KMS-11 (cell line): Measurements from ENCODE around the gene ANKRD62.

ENCODE experiments used
- H2AFZ ChIP-seq: fragments of 200-600 bp; sonication (generic); 2 replicates; pipeline ENCODE4 v1.6.1; 2016; ENCODE audit warnings: antibody characterized with exemption, mixed run types, low read depth
- H3K27ac ChIP-seq: fragments of 200-600 bp; sonication (generic); 2 replicates; pipeline ENCODE4 v1.6.1; 2016; ENCODE audit warnings: mild to moderate bottlenecking, mixed run types
- H3K27me3 ChIP-seq: fragments of 200-600 bp; sonication (generic); 2 replicates; pipeline ENCODE4 v1.6.1; 2017; ENCODE audit warnings: mild to moderate bottlenecking, low read depth, mixed run types, moderate library complexity; ENCODE audit not compliant: insufficient read depth
- H3K36me3 ChIP-seq: fragments of 200-600 bp; sonication (generic); 2 replicates; pipeline ENCODE4 v1.6.1; 2017; ENCODE audit warnings: mild to moderate bottlenecking, mixed run types; ENCODE audit not compliant: insufficient read depth
- H3K4me1 ChIP-seq: fragments of 200-600 bp; sonication (generic); 2 replicates; pipeline ENCODE4 v1.6.1; 2016; ENCODE audit warnings: mild to moderate bottlenecking, low read depth, mixed run types; ENCODE audit not compliant: poor library complexity, severe bottlenecking
- H3K4me2 ChIP-seq: fragments of 200-600 bp; sonication (generic); 2 replicates; pipeline ENCODE4 v1.7.0; 2016; ENCODE audit warnings: mild to moderate bottlenecking, mixed run types
- H3K4me3 ChIP-seq: fragments of 200-600 bp; sonication (generic); IDR thresholded peaks from 2 replicates; pipeline ENCODE4 v1.6.1; 2017; ENCODE audit warnings: low read depth, low read length, mixed read lengths; ENCODE audit not compliant: insufficient read depth
- H3K79me2 ChIP-seq: fragments of 200-600 bp; sonication (generic); 2 replicates; pipeline ENCODE4 v1.6.1; 2016; ENCODE audit warnings: low read depth, mixed run types; ENCODE audit not compliant: insufficient read depth
- H3K9ac ChIP-seq: fragments of 200-600 bp; sonication (generic); 2 replicates; pipeline ENCODE4 v1.6.1; 2016; ENCODE audit warnings: mild to moderate bottlenecking, mixed run types
- H4K20me1 ChIP-seq: fragments of 200-600 bp; sonication (generic); 2 replicates; pipeline ENCODE4 v1.6.1; 2016; ENCODE audit warnings: mild to moderate bottlenecking, mixed run types; ENCODE audit not compliant: insufficient read depth
- TF ChIP-seq, protein P1 (sequence below): fragments of 200-600 bp; sonication (generic); conservative IDR thresholded peaks from 2 replicates; pipeline ENCODE4 v1.6.1; 2017; ENCODE audit warnings: low read depth, mild to moderate bottlenecking, antibody characterized with exemption, low read length, moderate library complexity, mixed read lengths

The ANKRD62 gene

DNA sequence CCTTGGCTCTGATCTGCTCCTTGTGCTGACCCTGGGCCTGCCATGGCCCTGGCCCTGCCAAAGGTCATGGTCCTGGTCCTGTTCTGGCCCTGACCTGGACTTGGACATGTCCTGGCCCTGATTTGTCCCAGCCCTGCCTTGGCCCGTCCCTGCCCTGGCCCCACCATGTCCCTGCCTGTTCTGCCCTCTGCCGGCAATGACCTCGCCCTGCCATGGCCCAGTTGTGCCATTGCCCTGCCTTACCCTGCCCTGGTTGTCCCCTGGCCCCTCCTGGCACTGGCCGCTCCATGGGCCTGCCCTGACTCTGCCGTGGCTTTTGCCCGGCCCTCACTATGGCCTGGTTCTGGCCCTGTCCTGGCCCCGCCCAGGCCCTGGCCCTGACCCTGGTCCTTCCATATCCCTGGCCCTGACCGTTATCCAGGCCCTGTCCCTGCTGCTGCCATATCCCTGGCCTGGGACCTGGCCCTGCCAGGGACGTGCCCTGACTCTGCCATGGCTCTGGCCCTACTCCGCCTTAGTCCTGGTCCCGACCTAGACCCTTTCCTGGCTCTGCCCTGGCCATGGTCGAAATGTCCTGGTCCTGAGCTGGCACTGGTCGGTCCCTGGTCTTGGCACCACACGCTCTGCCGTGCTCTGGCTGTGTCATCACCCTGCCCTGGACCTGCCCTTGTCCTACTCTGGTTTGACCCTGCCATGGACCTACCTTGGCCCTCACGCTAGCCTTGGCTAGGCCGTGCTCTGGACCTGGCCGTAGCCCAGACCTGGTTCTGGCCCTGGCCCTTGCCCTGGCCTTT, 6.8 kb upstream of the ANKRD62 start:
- no peaks in the 10 kb centered on the region for H3K4me1 ChIP-seq
- H3K9ac ChIP-seq, result no peak overlapping the region
- no peaks in the 10 kb centered on the region for H3K27me3 ChIP-seq
- H2AFZ ChIP-seq, result no peak overlapping the region
- TF ChIP-seq, protein P1, sequence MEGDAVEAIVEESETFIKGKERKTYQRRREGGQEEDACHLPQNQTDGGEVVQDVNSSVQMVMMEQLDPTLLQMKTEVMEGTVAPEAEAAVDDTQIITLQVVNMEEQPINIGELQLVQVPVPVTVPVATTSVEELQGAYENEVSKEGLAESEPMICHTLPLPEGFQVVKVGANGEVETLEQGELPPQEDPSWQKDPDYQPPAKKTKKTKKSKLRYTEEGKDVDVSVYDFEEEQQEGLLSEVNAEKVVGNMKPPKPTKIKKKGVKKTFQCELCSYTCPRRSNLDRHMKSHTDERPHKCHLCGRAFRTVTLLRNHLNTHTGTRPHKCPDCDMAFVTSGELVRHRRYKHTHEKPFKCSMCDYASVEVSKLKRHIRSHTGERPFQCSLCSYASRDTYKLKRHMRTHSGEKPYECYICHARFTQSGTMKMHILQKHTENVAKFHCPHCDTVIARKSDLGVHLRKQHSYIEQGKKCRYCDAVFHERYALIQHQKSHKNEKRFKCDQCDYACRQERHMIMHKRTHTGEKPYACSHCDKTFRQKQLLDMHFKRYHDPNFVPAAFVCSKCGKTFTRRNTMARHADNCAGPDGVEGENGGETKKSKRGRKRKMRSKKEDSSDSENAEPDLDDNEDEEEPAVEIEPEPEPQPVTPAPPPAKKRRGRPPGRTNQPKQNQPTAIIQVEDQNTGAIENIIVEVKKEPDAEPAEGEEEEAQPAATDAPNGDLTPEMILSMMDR, result no peak
- no peak overlapping the region for H3K27ac ChIP-seq
- no peaks in the 10 kb centered on the region for H4K20me1 ChIP-seq
- no peaks in the 10 kb centered on the region for H3K79me2 ChIP-seq
- no peak overlapping the region for H3K4me3 ChIP-seq
- no peak overlapping the region for H3K4me2 ChIP-seq
- H3K36me3 ChIP-seq, result no peaks in the 10 kb centered on the region

DNA sequence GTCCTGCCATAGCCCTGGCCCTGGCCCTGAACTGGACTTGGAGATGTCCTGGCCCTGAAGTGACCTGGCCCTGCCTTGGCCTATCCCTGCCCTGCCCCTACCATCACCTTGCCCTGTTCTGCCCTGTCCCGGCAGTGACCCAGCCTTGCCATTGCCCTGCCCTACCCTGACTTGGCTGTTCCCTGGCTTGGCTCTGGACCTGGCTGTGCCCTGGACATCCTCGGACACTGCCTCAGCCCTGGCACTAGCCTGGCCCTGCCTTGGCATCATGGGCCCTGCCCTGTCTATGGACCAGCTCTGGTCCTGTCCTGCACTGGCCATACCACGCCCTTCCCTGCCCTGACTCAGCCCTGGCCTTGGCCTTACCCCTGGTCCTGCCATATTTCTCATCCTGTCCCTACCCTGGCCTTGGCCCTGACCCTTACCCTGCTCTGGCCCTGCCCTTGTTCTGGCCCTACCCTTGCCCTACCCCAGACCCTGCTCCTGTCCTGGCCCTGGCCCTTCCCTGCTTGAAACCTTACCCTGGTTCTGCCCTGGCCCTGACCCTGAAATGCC, 6.1 kb upstream of the ANKRD62 start:
- H3K9ac ChIP-seq, result no peak overlapping the region
- H3K4me3 ChIP-seq, result no peak overlapping the region
- TF ChIP-seq, protein P1, result no peak
- no peak overlapping the region for H3K4me2 ChIP-seq
- no peak overlapping the region for H2AFZ ChIP-seq
- no peaks in the 10 kb centered on the region for H4K20me1 ChIP-seq
- no peaks in the 10 kb centered on the region for H3K36me3 ChIP-seq
- no peak overlapping the region for H3K27ac ChIP-seq
- H3K27me3 ChIP-seq, result no peaks in the 10 kb centered on the region
- H3K79me2 ChIP-seq, result no peaks in the 10 kb centered on the region
- no peaks in the 10 kb centered on the region for H3K4me1 ChIP-seq

DNA sequence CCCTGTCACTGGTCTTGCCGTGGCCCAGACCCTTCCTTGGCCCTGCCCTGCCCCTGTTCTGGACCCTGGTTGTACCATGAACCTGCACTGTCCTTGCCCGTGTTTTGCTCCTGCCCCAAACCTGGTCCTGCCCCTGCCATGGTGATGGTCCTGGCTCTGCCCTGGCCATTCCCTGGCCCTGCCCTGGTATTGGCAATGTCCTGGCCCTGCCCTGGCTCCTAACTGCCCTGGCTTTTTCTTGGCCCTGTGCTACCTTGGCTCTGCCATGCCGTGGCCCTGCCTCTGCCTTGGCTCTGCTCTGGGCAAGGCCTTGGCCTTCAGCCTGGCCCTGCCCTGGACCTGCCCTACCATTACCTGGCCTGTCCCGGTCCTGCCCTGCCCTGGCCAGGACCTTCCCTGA, 5.5 kb upstream of the ANKRD62 start:
- no peak overlapping the region for H3K4me2 ChIP-seq
- no peaks in the 10 kb centered on the region for H3K27me3 ChIP-seq
- H4K20me1 ChIP-seq, result no peaks in the 10 kb centered on the region
- H3K9ac ChIP-seq, result no peak overlapping the region
- no peaks in the 10 kb centered on the region for H3K79me2 ChIP-seq
- no peak overlapping the region for H3K4me3 ChIP-seq
- no peak overlapping the region for H2AFZ ChIP-seq
- H3K4me1 ChIP-seq, result no peaks in the 10 kb centered on the region
- TF ChIP-seq, protein P1, result no peak
- H3K36me3 ChIP-seq, result no peaks in the 10 kb centered on the region
- no peak overlapping the region for H3K27ac ChIP-seq

DNA sequence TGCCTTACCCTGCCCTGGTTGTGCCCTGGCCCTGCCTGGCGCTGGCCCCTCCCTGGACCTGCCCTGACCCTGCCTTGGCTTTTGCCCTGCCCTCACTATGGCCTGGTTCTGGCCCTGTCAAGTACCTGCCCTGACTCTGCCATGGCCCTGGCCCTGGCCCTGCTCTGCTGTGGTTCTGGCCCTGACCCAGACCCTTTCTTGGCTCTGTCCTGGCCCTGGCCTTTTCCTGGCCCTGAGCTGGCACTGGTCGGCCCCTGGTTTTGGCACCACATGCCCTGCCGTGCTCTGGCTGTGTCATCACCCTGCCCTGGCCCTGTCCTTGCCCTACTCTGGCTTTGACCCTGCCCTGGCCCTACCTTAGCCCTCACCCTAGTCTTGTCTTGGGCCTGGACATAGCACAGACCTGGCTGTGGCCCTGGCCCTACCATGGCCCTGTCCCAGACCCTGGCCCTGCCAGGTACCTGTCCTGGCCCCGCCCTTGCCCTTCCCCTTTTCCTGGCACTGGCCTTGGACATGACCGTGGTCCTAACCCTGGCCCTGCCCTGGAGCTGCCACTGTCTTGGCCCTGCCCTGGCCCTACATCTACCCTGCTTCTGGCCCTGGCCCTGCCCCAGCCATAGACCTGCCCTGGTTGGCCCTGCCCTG, 4.8 kb upstream of the ANKRD62 start:
- Histone ChIP-seq H3K4me2 (no peak overlapping the region), H3K27me3 (no peaks in the 10 kb centered on the region), H3K4me1 (no peaks in the 10 kb centered on the region), H3K36me3 (no peaks in the 10 kb centered on the region), H3K79me2 (no peaks in the 10 kb centered on the region), H3K27ac (no peak overlapping the region), H2AFZ (no peak overlapping the region), H3K4me3 (no peak overlapping the region), H4K20me1 (no peaks in the 10 kb centered on the region), H3K9ac (no peak overlapping the region)
- TF ChIP-seq, protein P1, result no peak
